Activated CD4-positive, alpha-beta T cell treated with anti-CD3 and anti-CD28 coated beads, Interleukin-2, amount 50 U/mL, for 48 hours (primary cell): Measurements from ENCODE around the gene OR6Y1.

Experiments used
- DNase-seq, 2 experiments: peaks; one replicate each; pipeline ENCODE4 v3.0.0-alpha.2; 2020

Gene OR6Y1, protein sequence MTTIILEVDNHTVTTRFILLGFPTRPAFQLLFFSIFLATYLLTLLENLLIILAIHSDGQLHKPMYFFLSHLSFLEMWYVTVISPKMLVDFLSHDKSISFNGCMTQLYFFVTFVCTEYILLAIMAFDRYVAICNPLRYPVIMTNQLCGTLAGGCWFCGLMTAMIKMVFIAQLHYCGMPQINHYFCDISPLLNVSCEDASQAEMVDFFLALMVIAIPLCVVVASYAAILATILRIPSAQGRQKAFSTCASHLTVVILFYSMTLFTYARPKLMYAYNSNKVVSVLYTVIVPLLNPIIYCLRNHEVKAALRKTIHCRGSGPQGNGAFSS

GRCh38 chr1:158554352-158554751, at the start of gene OR6Y1:
Gene OR6Y1, minus strand, starts transcription at chr1:158554405. Its CDS starts 6,300 bp downstream, at chr1:158548105.
- no peak for DNase-seq

GRCh38 chr1:158600735-158601134, 46.5 kb upstream of the OR6Y1 start:
- DNase-seq, result no peak

GRCh38 chr1:158586942-158587341, 32.7 kb upstream of the OR6Y1 start:
- DNase-seq, result no peak

DNA sequence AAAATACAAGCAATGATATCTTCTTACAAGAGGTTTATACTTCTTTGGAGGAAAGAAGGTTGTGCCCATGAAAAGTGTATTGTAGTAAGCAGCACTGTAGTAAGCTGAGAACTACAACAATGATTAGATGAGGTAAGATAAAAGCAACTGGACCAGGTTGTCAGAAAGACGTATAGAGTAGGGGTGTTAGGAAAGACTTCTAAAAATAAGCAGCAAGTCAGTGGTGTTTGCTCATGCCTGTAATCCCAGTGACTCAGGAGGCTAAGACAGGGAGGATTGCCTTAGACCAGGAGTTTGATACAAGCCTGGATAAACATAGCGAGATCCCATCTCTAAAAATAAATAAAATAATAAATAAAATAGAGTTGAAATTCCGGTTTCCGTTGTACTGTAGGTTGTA, 29.8 kb upstream of the OR6Y1 start:
- DNase-seq, result no peak

DNA sequence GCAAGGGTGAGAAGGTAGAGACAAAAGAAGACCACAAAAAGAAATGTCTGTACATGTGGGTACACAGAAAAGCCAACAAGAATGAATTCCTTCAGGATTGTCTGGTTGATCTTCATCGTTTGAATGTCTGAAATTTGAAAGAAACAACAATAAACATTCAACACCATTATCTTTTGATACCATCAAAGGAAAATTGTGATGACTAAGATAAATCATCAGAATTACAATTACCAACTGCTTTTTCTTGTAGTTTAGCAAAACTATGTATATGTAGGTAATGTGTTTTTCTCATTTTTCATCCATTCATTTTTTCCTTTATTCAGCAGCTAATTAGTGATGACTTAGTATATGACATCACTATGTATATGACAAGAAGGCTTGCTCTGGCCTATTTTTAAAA, 25.5 kb upstream of the OR6Y1 start, which contains the start of gene OR10X1:
Gene OR10X1, minus strand, starts transcription at position 167 of the 400 bp plus-strand sequence. Its CDS starts 0 bp downstream, at position 167.
- DNase-seq, result no peak

DNA sequence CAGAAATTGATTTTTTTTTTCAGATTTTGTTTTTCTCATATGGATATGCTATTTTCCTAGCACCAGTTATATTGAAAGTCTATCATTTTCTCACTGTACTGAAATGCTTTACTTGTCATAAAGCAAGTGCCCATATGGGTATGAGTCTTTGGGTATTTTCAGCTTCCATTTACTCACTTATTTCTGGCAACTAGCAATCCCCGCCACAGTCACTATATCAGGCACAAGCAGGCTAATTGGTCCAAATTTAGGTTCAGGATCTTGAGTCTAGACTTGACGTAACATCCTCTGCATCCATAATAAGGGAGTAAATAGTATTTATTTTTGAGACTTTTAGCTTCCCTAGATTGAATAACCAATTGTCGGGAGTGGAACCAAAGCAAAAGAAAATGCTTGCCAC, 23.4 kb upstream of the OR6Y1 start:
- no peak for DNase-seq

DNA sequence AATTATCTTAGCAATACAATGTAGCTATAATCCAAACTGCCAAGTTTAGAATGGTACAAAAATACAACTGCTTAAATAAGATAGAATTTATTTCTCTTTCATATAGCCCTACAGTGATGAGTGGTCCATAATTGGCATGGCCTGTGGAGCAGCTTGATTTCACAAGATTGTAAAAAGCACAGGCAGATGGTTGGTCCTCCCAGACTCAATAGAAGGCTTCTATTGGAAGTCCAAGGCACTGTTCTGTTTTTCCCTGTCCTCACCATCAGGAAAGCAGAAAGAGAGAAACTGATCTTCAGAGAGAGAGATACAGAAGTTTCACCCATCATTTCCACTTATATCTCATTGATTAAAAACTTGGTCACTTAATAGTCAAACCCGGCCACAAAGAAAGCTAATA, 18.0 kb upstream of the OR6Y1 start:
- no peak for DNase-seq

- no peak for DNase-seq
These were observed 16.3 kb upstream of the OR6Y1 start, which contains the start of gene OR6P1 for GRCh38 chr1:158570480-158570879. Gene OR6P1, minus strand, starts transcription at chr1:158570580. Its CDS starts 6,976 bp downstream, at chr1:158563604.

- DNase-seq, result no peak
These were observed 10.4 kb upstream of the OR6Y1 start for GRCh38 chr1:158564608-158565007.

DNA sequence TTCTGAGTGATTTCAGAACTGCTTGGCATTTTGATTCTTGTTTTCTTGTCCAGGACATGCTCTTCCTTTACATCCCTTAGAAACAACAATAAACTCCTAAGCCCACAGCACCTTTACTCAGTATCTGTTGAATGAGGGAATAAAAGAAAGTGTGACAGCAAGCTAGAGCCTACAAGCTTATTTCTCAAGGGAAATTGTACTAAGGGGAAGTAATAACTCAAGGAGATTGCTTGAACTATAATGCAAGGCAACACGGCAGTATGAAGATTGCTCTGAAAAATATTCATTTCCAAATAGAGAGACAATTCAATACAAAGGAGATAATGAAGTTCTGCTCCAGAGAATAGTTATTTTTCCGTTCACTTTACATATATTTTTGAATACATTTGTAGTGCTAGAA, 9.6 kb upstream of the OR6Y1 start:
- DNase-seq, result no peak

DNA sequence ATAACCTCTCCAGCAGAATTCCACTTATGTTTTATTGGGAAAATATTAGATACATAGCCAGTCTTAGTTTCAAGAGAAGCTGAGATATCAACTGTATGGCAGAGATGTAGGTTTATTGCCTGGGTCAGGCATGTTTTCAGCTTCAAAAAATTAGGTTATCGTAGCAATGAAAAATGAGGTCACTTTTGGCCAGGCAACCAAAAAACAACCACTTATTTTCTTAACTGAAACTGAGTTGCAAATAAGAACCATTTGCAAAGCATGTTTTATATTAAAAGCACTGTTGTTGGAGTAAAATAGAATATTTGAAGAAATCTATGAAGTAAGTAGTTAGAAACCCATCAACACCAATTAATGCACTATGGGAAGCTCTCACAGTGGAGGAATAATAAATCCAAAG, 5.5 kb upstream of the OR6Y1 start:
- DNase-seq, result no peak

DNA sequence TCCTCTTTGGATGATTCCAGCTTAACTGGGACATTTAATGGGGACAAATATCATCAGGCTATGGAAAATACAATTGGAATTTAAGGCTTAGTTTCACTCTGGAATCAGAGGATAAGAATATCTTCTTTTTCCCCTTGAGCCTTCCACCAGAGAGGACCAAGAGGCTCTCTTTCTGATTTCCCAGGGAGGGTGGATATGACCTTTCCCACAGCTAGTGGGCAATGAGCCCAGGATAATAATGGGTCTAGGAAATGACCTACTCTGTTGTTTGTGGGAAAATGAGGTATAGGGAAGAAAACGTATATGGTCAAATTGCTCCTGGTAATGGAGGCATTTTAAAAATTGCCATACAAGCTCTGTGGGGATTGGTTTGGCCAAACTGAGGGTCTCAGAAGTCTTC, 1.9 kb downstream of the OR6Y1 start:
- DNase-seq, result no peak

DNA sequence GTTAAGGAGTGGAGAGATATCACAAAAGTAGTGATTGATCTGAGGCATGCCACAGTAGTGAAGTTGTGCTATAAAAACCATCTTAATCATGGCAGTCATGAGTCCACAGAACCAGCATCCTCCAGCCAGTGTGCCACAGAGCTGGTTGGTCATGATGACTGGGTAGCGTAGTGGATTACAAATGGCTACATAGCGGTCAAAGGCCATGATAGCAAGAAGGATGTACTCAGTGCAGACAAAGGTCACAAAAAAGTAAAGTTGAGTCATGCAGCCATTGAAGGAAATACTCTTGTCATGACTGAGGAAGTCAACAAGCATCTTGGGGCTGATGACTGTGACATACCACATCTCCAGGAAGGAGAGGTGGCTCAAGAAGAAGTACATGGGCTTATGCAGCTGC, 6.7 kb downstream of the OR6Y1 start:
- DNase-seq, result no peak

DNA sequence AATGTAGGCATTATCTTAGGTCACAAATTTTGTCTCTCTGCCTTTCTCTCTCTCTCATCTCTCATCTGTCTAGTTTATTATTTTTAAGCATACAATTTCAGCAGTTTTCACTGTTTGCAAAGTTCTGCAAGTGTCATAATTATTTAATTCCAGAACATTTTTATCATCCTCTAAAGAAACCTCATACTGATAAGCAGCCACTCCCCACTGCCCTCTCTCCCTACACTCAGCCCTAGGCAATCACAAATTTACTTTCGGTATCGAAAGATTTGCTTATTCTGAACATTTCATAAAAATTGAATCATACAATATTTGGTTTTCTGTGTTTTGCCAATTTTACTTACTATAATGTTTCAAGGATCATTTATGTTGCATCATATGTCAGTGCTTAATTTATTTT, 16.6 kb downstream of the OR6Y1 start:
- DNase-seq, result no peak

GRCh38 chr1:158534496-158534895, 19.7 kb downstream of the OR6Y1 start:
- DNase-seq, result no peak

DNA sequence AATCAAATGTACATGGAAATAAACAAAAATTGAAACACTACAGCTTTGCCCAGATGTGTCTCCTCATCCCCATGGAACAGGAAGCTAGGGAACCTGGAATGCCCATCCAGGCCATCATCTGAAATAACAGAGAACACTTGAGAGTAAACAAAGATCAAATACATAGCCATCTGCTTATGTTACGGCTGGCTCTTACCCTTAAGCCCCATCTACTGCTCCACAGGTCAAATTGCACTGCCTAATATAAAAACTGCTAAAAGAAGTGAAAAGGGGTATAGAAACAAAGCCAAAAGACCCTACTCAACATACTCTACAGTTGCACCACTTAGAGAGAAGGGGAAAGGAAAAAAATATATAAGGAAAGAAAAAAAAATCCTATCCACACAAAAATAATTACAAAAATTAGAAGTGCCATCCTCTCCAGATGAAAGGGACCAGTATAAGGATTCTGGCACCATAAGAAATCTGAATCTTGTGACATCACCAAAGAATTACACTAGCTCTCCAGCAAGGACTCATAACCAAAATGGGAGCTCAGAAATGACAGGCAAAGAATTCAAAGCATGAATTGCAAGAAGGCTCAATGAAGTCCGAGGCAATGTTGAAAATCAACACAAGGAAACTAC, 26.9 kb downstream of the OR6Y1 start:
- DNase-seq, result no peak

DNA sequence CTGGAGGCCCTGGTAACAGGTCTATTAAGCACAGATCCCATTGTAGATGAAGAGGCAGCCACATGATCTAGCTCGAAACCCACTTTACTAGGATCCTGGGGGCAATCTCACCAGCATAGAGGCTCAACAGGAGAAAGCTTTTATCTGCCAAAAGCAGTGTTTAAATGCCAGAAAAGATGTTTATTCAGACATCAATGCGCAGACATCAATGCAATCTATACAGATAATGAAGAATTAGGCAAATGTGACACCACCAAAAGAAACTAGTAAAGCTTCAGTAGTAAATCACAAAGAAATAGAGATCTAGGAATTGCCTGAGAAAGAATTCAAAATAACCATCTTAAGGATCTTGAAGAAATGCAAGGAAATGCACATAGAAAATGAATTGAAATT, 32.5 kb downstream of the OR6Y1 start:
- DNase-seq, result no peak

DNA sequence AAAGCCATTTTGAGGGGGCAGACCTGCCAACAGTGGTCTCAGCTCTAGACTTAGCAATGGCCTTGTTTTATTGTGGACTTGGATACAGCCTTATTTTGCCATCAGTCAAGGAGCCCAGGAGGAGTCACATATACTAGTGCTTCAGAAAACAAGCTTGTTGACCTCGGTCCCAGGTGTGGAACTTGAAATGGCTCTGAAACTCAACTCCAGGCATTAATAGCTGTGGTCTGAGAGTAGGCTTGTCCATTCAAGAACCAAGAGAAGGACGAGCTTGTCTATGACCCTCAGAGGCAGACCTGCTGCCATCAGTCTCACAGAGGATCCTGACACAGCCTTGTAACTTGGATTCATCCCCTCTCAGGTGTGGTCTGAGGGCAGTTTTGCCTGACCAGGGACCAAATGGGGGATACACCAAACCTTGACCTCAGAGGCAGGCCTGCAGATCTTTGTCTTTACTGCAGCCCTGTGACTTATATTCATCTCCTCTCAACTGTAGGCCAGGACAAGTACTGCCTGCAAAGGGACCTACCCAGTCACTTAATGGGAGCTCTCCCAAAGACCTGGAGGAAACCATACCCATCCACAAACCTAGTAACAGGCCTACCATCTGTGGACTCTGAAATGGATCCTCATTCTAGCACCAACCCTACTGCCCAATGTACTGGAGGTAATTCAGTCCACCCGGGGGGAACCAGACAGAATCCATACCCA, 33.1 kb downstream of the OR6Y1 start:
- no peak for DNase-seq

- DNase-seq, result no peak
These were observed 34.2 kb downstream of the OR6Y1 start for GRCh38 chr1:158520021-158520420.

- DNase-seq, result no peak
These were observed 37.2 kb downstream of the OR6Y1 start for GRCh38 chr1:158516966-158517365.

DNA sequence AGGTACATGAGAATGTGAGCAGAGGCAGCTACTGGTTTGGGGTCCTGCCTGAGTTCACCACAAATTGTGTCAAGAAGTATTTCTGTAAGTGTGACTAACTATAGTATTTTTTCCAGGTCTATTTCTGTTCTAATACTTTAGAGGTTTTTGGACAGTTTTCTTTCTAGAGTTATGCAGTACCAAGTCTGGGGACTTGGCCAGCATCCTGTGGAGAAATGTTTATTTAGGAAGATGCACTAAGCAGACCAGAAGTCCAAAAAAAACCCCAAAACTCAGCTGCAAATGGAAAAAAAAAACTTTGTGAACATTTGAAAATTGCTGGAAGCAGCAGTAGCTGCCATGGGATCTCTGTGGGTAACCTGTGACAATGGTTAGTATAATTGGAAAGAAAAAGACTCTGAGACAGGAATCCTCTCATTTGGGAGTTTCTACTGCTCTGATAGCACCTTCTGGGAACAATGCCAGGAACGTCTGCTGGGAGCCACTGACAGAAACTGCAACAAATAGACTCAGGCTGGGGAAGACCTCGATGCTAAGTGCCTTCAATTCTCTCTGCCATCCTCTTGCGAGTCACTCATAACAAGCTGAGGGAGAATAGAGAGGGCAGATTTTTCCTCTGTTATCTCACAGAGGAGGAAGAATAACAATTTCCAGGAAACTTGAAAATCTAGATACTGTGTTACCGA, 44.6 kb downstream of the OR6Y1 start:
- no peak for DNase-seq

- no peak for DNase-seq
These were observed 46.7 kb downstream of the OR6Y1 start for GRCh38 chr1:158507511-158507910.

- peak; percentile 52 to 67 for DNase-seq
These were observed 47.7 kb downstream of the OR6Y1 start for GRCh38 chr1:158506369-158506987.
